Tibial nerve (tissue), 4 donors: ENCODE measurements around the gene MIPEP. TPM values are rescaled to one million over a fixed set of nuclear protein-coding genes. Genes with fewer than 3 reads are reported as not detected.

Source experiments
- DNase-seq, 2 donors: peaks; one replicate each; pipeline ENCODE4 v3.0.0-alpha.2; 2019; ENCODE audit warnings: low spot score in 2 of 2
- H3K27ac ChIP-seq, 4 donors: fragments of 200-600 bp; sonication (generic) in 3 of 4; one replicate each; pipeline ENCODE4 v1.5.1; 2017 to 2019; ENCODE audit warnings: mild to moderate bottlenecking in 1 of 4
- H3K27me3 ChIP-seq, 2 donors: fragments of 200-600 bp; sonication (generic) in 1 of 2; one replicate each; pipeline versions ENCODE4 v1.5.1 to v1.6.0; 2017 to 2019
- H3K36me3 ChIP-seq, 3 donors: fragments of 200-600 bp; sonication (generic); one replicate each; pipeline ENCODE4 v1.5.1; 2018 to 2019
- H3K4me1 ChIP-seq, 4 donors: fragments of 200-600 bp; sonication (generic) in 3 of 4; one replicate each; pipeline ENCODE4 v1.5.1; 2017 to 2019
- H3K4me3 ChIP-seq, 4 donors: fragments of 200-600 bp; sonication (generic) in 3 of 4; one replicate each; pipeline ENCODE4 v1.5.1; 2017 to 2019; ENCODE audit warnings: mild to moderate bottlenecking in 1 of 4, moderate library complexity in 1 of 4
- H3K9me3 ChIP-seq, 4 donors: fragments of 200-600 bp; sonication (generic) in 3 of 4; one replicate each; pipeline ENCODE4 v1.5.1; 2017 to 2019
- CTCF ChIP-seq, 5 experiments: fragments of 200-600 bp in 3 of 5; fragments of 450-650 bp in 2 of 5; sonication (generic) in 3 of 5; IDR thresholded peaks; one replicate each; pipeline ENCODE4 v1.5.1; 2016 to 2019; ENCODE audit warnings: antibody characterized with exemption in 5 of 5, mild to moderate bottlenecking in 3 of 5, moderate library complexity in 2 of 5
- EP300 ChIP-seq, 2 donors: sonication (generic); formaldehyde crosslinking; IDR thresholded peaks; one replicate each; pipeline ENCODE4 v1.6.1; 2017; ENCODE audit warnings: antibody characterized with exemption in 2 of 2, mild to moderate bottlenecking in 1 of 2
- POLR2A ChIP-seq, 2 donors: fragments of 450-650 bp; IDR thresholded peaks; one replicate each; pipeline ENCODE4 v1.6.1; 2017; ENCODE audit warnings: antibody characterized with exemption in 2 of 2, mild to moderate bottlenecking in 2 of 2, moderate library complexity in 2 of 2
- WGBS, 2 donors: methylation state at CpG; one replicate each; pipeline ENCODE4 v1.1.5; 2018; 5-methylcytosine and 5-hydroxymethylcytosine counted together
- total RNA-seq, 4 donors: library from RNA; depleted of rRNA; stranded (reverse); fragments of >200 nt; gene quantifications; one replicate each; pipeline ENCODE4 v1.1.0, GENCODE V29; 2016

MIPEP gene
- total RNA-seq, 4 donors from 2014 or later, result 8.4 to 25.8 (median 16.4) TPM

DNA sequence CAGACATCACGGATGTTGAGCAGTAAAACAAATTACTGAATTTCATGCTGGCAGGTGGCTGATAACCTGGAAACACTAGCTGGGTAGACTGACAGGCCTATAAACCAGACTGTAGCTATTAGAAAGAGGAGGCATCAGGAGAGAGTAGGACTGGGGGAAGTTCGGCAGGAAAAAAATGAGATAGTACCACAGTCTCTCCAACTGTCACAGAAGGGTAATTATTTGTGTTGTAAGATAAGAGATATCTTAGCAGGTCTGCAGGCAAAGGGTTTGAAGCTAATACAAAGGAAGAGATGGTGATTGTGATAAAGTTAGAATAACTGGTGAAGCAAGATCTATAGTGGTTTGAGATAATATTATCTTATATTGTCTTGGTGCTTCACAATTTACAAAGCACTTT is 41.7 kb downstream of the MIPEP start:
- 78 to 88% methylated on average over 2 of the region's 2 CpGs for WGBS, 2 donors
- TF ChIP-seq CTCF (IDR thresholded peaks at IDR 0.05) (no peak), POLR2A (IDR thresholded peaks at IDR 0.05) (no peak), EP300 (IDR thresholded peaks at IDR 0.05) (no peak)
- H3K4me1 ChIP-seq, result peaks cover 0 to 15% (median 0%) of the 10 kb centered on the region in 4 donors

DNA sequence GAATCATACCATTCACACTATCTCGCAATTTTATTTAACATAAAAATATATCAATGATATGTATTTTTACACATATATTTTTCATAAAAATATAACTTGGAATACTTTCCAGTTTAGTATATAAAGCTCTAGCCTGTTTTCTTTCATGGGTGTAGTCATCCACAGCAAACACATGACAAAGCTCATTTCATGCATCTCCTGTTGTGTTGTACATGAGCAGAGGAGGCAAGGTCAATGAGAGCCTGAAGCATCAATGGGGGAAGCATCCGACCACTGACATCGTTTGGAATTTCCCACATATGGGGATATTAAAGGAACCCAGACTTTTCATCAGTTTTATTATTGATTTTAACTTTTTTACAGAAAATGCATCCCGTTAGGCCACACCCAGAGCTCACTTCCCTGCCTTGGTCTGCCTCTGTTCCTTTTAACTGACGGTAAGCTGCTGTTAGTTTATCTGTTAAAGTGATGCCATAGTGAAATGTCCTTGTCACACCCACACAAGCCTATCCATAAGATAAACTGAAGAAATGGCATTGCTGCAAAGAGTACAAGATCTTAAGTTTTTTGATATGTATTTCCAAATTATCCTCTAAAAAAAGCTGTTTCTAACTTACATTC is 44.0 kb downstream of the MIPEP start:
- Histone ChIP-seq H3K4me1 (no peaks in the 10 kb centered on the region), H3K27ac (no peak overlapping the region), H3K36me3 (peaks cover 0 to 28% (median 0%) of the 10 kb centered on the region in 3 donors), H3K9me3 (no peaks in the 10 kb centered on the region), H3K27me3 (no peaks in the 10 kb centered on the region), H3K4me3 (no peak overlapping the region)
- no peak for TF ChIP-seq CTCF (IDR thresholded peaks at IDR 0.05)
- TF ChIP-seq POLR2A (IDR thresholded peaks at IDR 0.05), result no peak
- TF ChIP-seq EP300 (IDR thresholded peaks at IDR 0.05), result no peak
- no peak for DNase-seq
- WGBS, 2 donors, result 67 to 73% methylated on average over 5 of the region's 5 CpGs

More for the DNA sequence above, 41.7 kb downstream of the MIPEP start:
- H3K9me3 ChIP-seq, result no peaks in the 10 kb centered on the region
- peaks cover 0 to 10% (median 0%) of the 10 kb centered on the region in 3 donors for H3K36me3 ChIP-seq
- no peak overlapping the region for H3K4me3 ChIP-seq
- no peaks in the 10 kb centered on the region for H3K27me3 ChIP-seq
- no peak for DNase-seq
- H3K27ac ChIP-seq, result no peak overlapping the region

GRCh38 chr13:23844132-23844531 is 45.1 kb downstream of the MIPEP start:
- 93 to 94% methylated on average over 2 of the region's 2 CpGs for WGBS, 2 donors
- no peaks in the 10 kb centered on the region for H3K9me3 ChIP-seq
- H3K36me3 ChIP-seq, result peaks cover 0 to 36% (median 0%) of the 10 kb centered on the region in 3 donors

GRCh38 chr13:23843436-23843835 is 45.8 kb downstream of the MIPEP start:
- Histone ChIP-seq H3K4me1 (no peaks in the 10 kb centered on the region), H3K36me3 (peaks cover 0 to 36% (median 0%) of the 10 kb centered on the region in 3 donors), H3K9me3 (no peaks in the 10 kb centered on the region), H3K27me3 (no peaks in the 10 kb centered on the region), H3K27ac (no peak overlapping the region), H3K4me3 (no peak overlapping the region)
- WGBS, 2 donors, result 25 to 38% methylated on average over 1 of the region's 1 CpG
- TF ChIP-seq CTCF (IDR thresholded peaks at IDR 0.05), result no peak
- TF ChIP-seq POLR2A (IDR thresholded peaks at IDR 0.05), result no peak
- TF ChIP-seq EP300 (IDR thresholded peaks at IDR 0.05), result no peak
- no peak for DNase-seq

More at GRCh38 chr13:23844132-23844531, 45.1 kb downstream of the MIPEP start:
- no peaks in the 10 kb centered on the region for H3K27me3 ChIP-seq
- no peak overlapping the region for H3K27ac ChIP-seq
- no peak for DNase-seq
- TF ChIP-seq EP300 (IDR thresholded peaks at IDR 0.05), result no peak
- no peak for TF ChIP-seq POLR2A (IDR thresholded peaks at IDR 0.05)
- no peak for TF ChIP-seq CTCF (IDR thresholded peaks at IDR 0.05)
- no peak overlapping the region for H3K4me3 ChIP-seq
- H3K4me1 ChIP-seq, result no peaks in the 10 kb centered on the region

DNA sequence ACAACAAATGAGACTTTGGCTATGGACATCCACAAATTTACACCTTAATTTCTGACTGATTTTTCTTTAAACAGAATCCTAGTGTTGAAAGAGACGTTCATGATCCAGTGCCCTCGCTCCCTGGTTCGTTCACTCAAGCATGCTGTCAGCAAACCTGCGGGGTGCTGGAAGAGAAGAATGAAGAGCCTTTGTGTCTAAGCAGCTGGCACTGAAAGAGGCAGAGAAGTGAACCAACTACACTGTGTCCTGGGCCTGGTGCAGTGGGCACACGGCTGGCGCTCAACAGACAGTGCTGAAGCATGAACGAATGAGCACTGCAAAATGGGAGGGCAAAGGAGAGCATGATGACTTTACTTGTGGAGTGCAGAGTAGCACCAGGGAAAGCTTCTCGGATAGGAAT is 46.8 kb downstream of the MIPEP start:
- TF ChIP-seq EP300 (IDR thresholded peaks at IDR 0.05) (no peak), POLR2A (IDR thresholded peaks at IDR 0.05) (no peak)
- 87 to 92% methylated on average over 8 of the region's 8 CpGs for WGBS, 2 donors

More for the DNA sequence above, 46.8 kb downstream of the MIPEP start:
- DNase-seq, result no peak
- Histone ChIP-seq H3K4me3 (no peak overlapping the region), H3K36me3 (peaks cover 0 to 38% (median 0%) of the 10 kb centered on the region in 3 donors), H3K27ac (no peak overlapping the region), H3K27me3 (no peaks in the 10 kb centered on the region), H3K9me3 (no peaks in the 10 kb centered on the region), H3K4me1 (no peaks in the 10 kb centered on the region)
